K562 (cell line): ENCODE data around the gene AZU1. TPM values are rescaled to one million over a fixed set of nuclear protein-coding genes. Genes with fewer than 3 reads are reported as not detected.

ENCODE experiments used
- ATAC-seq: fragments of 200-7000 bp; cut with Tn5 transposase; 3 replicates; pipeline ENCODE4 v1.9.1; 2020; ENCODE audit warnings: moderate library complexity
- BruUV-seq: library from RNA; stranded (reverse); fragments of 400-500 nt; replicated peaks from 2 replicates; lab custom pipeline; 2021; lab: Mats Ljungman, UMichigan
- CTCF ChIA-PET: fragments of 300-600 bp; formaldehyde crosslinking; extraction: SDS; loops from one replicate; lab custom pipeline; 2021; ENCODE audit warnings: low intra/inter-chr PET ratio; lab: Yijun Ruan, JAX
- POLR2A ChIA-PET: fragments of 300-600, 350-650 bp; sonication (Branson Sonifier 250); formaldehyde crosslinking; extraction: SDS; loops from one replicate; lab custom pipeline; 2021; ENCODE audit warnings: antibody characterized with exemption, inconsistent platforms; lab: Yijun Ruan, JAX
- DNase-seq, 4 experiments: peaks; one replicate each; pipeline versions ENCODE4 v3.0.0 to v3.0.0-alpha.2; 2011 to 2018; ENCODE audit warnings: low spot score in 3 of 4, mixed read lengths in 3 of 4; ENCODE audit errors: extremely low read depth in 1 of 4
- FAIRE-seq: peaks from 2 replicates; lab custom pipeline; 2011; peaks lifted over from hg19 to GRCh38; lab: Jason Lieb, UNC
- H2AFZ ChIP-seq: 2 replicates; pipeline ENCODE4 v1.6.0; 2011; ENCODE audit warnings: low read depth, low read length, control low read depth, inconsistent platforms
- H3K27ac ChIP-seq: fragments of 200-600 bp; 3 replicates; pipeline ENCODE4 v1.8.0; 2011; ENCODE audit warnings: low read depth, mild to moderate bottlenecking, control low read depth, inconsistent platforms, low read length, moderate library complexity, mixed read lengths; ENCODE audit errors: extremely low read depth
- H3K27me3 ChIP-seq, 2 experiments: fragments of 300-600 bp in 1 of 2; 2 replicates in 1 of 2; 3 replicates in 1 of 2; pipeline versions ENCODE4 v1.6.0 to v1.8.0; 2011; ENCODE audit warnings: inconsistent platforms in 2 of 2, low read length in 2 of 2, mild to moderate bottlenecking in 1 of 2, mixed read lengths in 1 of 2, moderate library complexity in 1 of 2; ENCODE audit not compliant: control insufficient read depth in 2 of 2, insufficient read depth in 2 of 2
- H3K36me3 ChIP-seq: fragments of 300-600 bp; 3 replicates; pipeline ENCODE4 v1.8.0; 2011; ENCODE audit warnings: mild to moderate bottlenecking, low read length, inconsistent platforms; ENCODE audit not compliant: control insufficient read depth, insufficient read depth
- H3K4me1 ChIP-seq, 2 experiments: fragments of 200-600 bp in 1 of 2; replicated peaks in 1 of 2; 2 replicates in 1 of 2; 3 replicates in 1 of 2; pipeline versions ENCODE4 v1.5.1 to v1.8.0; 2011; ENCODE audit warnings: inconsistent platforms in 2 of 2, low read length in 2 of 2, mild to moderate bottlenecking in 1 of 2, mixed read lengths in 1 of 2, moderate library complexity in 1 of 2; ENCODE audit not compliant: control insufficient read depth in 2 of 2, insufficient read depth in 2 of 2
- H3K4me2 ChIP-seq: 2 replicates; pipeline ENCODE4 v1.6.1; 2011; ENCODE audit warnings: low read length, control low read depth, inconsistent platforms, mixed read lengths; ENCODE audit not compliant: insufficient read depth
- H3K4me3 ChIP-seq: fragments of 200-600 bp; sonication (generic), shearing (Covaris generic); 2 replicates; pipeline ENCODE4 v1.5.1; 2016; ENCODE audit warnings: control low read depth, inconsistent platforms
- H3K79me2 ChIP-seq: fragments of 200-600 bp; 3 replicates; pipeline ENCODE4 v1.8.0; 2011; ENCODE audit warnings: low read length, inconsistent platforms; ENCODE audit not compliant: control insufficient read depth, insufficient read depth
- H3K9ac ChIP-seq, 2 experiments: 2 replicates each; pipeline versions ENCODE4 v1.6.0 to v1.6.1; 2011; ENCODE audit warnings: low read depth in 2 of 2, low read length in 2 of 2, control low read depth in 1 of 2, inconsistent platforms in 1 of 2, mild to moderate bottlenecking in 1 of 2, mixed read lengths in 1 of 2; ENCODE audit not compliant: insufficient read depth in 1 of 2
- H3K9me1 ChIP-seq: one replicate; pipeline ENCODE4 v1.6.0; 2011; ENCODE audit warnings: inconsistent platforms, mild to moderate bottlenecking, low read length, moderate library complexity; ENCODE audit not compliant: control insufficient read depth, insufficient read depth
- H3K9me3 ChIP-seq: replicated peaks from 2 replicates; pipeline ENCODE4 v1.5.1; 2011; ENCODE audit warnings: low read depth, low read length, inconsistent platforms; ENCODE audit not compliant: control insufficient read depth, insufficient read depth
- H4K20me1 ChIP-seq: replicated peaks from 2 replicates; pipeline ENCODE4 v1.6.1; 2011; ENCODE audit warnings: low read length, inconsistent platforms, mixed read lengths; ENCODE audit not compliant: control insufficient read depth, insufficient read depth
- E2F3 ChIP-seq: fragments of 250-450 bp; sonication (Bioruptor Pico); IDR thresholded peaks from 2 replicates; pipeline ENCODE4 v1.4.0; 2020; ENCODE audit warnings: mild to moderate bottlenecking
- EHMT2 ChIP-seq: fragments of 450-650 bp; IDR thresholded peaks from 2 replicates; pipeline ENCODE4 v1.6.1; 2018; ENCODE audit warnings: antibody characterized with exemption
- KDM1A ChIP-seq, 2 experiments: fragments of 450-650 bp; IDR thresholded peaks; 2 replicates each; pipeline ENCODE4 v1.6.1; 2016; ENCODE audit warnings: mild to moderate bottlenecking in 2 of 2
- MAFF ChIP-seq: IDR thresholded peaks from 2 replicates; pipeline ENCODE4 v1.6.1; 2012; ENCODE audit warnings: low read length, improper control_type of control experiment
- SMAD3 ChIP-seq: fragments of 450-650 bp; formaldehyde crosslinking; conservative IDR thresholded peaks from 2 replicates; pipeline ENCODE4 v1.4.0; 2020; ENCODE audit warnings: mild to moderate bottlenecking
- STAT5A ChIP-seq: IDR thresholded peaks from 2 replicates; pipeline ENCODE4 v1.6.1; 2012; ENCODE audit warnings: low read length, inconsistent platforms, borderline replicate concordance
- TEAD4 ChIP-seq, 2 experiments: sonication (generic) in 1 of 2; formaldehyde crosslinking in 1 of 2; IDR thresholded peaks; 2 replicates each; pipeline versions ENCODE4 v1.6.1 to v1.8.0; 2012 to 2022; ENCODE audit warnings: borderline replicate concordance in 1 of 2, inconsistent platforms in 1 of 2, low read length in 1 of 2, mild to moderate bottlenecking in 1 of 2, missing genetic modification reagents in 1 of 2
- WGBS: fragments of 100-300 bp; shearing (Covaris generic); methylation state at CpG from one replicate; pipeline ENCODE4 v1.1.6; 2016; ENCODE audit warnings: low coverage, mixed read lengths; ENCODE audit not compliant: insufficient coverage; ENCODE audit errors: missing lambda C conversion rate; 5-methylcytosine and 5-hydroxymethylcytosine counted together
- in situ Hi-C: fragments of 300-500 bp; cut with MboI; formaldehyde crosslinking; loops from 4 replicates; pipeline ENCODE4 v1.15.0; 2018; ENCODE audit warnings: inconsistent platforms, mixed read lengths
- intact Hi-C: fragments of 100-400 bp; cut with micrococcal nuclease; formaldehyde crosslinking; loops from 2 replicates; pipeline ENCODE4 v1.14.2; 2022
- polyA plus RNA-seq, 8 experiments: library from polyadenylated mRNA; depleted of rRNA in 4 of 8; stranded (reverse) in 5 of 8; unstranded in 3 of 8; fragments of >200 nt; fragmentation: Nextera tagmentation in 2 of 8; fragmentation: Illumina TruSeq in 1 of 8; extraction: Ambion mirVana in 2 of 8; extraction: Trizol in 1 of 8; gene quantifications; 2 replicates each; pipeline versions ENCODE4 v1.2.1 to v1.2.3, GENCODE V29; 2011 to 2014; ENCODE audit warnings: inconsistent platforms in 1 of 8, missing spikeins in 1 of 8
- total RNA-seq, 7 experiments: library from RNA; depleted of rRNA in 6 of 7; stranded (reverse); fragments of >200 nt in 6 of 7; fragmentation: Illumina TruSeq in 2 of 7; extraction: Trizol in 2 of 7; gene quantifications; 2 replicates each; pipeline versions ENCODE4 v1.2.1 to v1.2.3, GENCODE V29; 2011 to 2021; ENCODE audit warnings: low replicate concordance in 1 of 7
- TF ChIP-seq, protein P1 (sequence below): IDR thresholded peaks from 2 replicates; pipeline ENCODE4 v1.6.1; 2014; ENCODE audit warnings: antibody characterized with exemption
- TF ChIP-seq, protein P2 (sequence below): fragments of 450-650 bp; IDR thresholded peaks from 2 replicates; pipeline ENCODE4 v1.6.1; 2016; ENCODE audit warnings: missing biosample characterization, missing genetic modification characterization
- TF ChIP-seq, protein P3 (sequence below): fragments of 450-650 bp; formaldehyde crosslinking; IDR thresholded peaks from 2 replicates; pipeline ENCODE4 v1.4.0; 2022; ENCODE audit warnings: missing genetic modification characterization
- TF ChIP-seq, protein P4 (sequence below), 2 experiments: fragments of 450-650 bp in 1 of 2; IDR thresholded peaks; 2 replicates each; pipeline ENCODE4 v1.6.1; 2011 to 2017; ENCODE audit warnings: low read depth in 2 of 2, antibody characterized with exemption in 1 of 2, borderline replicate concordance in 1 of 2, low read length in 1 of 2, mild to moderate bottlenecking in 1 of 2, mixed read lengths in 1 of 2; ENCODE audit not compliant: control insufficient read depth in 1 of 2

The AZU1 gene
- total and polyA plus RNA-seq, 9 of the 15 experiments (the other 6 are each of a cell fraction or from before 2014, with no cell fraction given), result 0.29 to 1.9 (median 0.59) TPM; not detected in 3

DNA sequence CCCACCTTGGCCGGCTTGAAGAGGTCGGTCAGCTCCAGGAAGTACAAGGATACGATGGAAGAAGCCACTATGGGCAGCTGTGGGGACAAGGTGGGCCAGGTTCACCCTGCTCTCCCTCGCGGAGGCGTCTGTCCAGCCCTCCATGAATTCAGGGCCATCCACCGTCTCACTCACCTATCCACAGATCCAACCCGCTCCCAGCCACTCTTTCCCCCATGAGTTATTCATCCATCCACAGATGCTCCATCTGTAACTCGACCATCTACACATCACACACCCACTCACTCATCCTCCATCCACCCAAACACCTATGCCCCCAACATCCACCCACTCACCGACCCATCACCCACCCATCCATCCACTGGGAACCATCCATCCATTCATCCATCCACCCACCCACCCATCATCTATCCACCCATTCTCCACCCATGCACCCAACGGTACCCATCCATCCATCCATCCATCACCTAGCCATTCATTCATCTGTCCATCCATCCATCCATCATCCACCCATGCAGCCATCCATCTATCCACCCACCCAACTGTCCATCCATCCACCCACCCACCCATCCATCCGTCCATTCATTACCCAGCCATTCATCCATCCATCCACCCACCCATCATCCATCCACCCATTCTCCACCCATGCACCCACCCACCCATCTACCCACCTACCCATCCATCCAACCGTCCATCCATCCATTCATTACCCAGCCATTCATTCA, 11.7 kb upstream of the AZU1 start (continued):
- TF ChIP-seq, protein P1, sequence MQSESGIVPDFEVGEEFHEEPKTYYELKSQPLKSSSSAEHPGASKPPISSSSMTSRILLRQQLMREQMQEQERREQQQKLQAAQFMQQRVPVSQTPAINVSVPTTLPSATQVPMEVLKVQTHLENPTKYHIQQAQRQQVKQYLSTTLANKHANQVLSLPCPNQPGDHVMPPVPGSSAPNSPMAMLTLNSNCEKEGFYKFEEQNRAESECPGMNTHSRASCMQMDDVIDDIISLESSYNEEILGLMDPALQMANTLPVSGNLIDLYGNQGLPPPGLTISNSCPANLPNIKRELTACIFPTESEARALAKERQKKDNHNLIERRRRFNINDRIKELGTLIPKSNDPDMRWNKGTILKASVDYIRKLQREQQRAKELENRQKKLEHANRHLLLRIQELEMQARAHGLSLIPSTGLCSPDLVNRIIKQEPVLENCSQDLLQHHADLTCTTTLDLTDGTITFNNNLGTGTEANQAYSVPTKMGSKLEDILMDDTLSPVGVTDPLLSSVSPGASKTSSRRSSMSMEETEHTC, result no peak
- TF ChIP-seq SMAD3 (CRISPR knock-in tag) (no peak), EHMT2 (peak; percentile 43; the same call in 1 of the 2 replicates), STAT5A (peak; percentile 5; the same call in 1 of the 2 replicates), TEAD4 (IDR thresholded peaks at IDR 0.05; ENCODE audit: low read length) (no peak), TEAD4 (CRISPR knock-in tag; IDR thresholded peaks at IDR 0.05; ENCODE audit: borderline replicate concordance) (no peak)
- TF ChIP-seq, protein P2, sequence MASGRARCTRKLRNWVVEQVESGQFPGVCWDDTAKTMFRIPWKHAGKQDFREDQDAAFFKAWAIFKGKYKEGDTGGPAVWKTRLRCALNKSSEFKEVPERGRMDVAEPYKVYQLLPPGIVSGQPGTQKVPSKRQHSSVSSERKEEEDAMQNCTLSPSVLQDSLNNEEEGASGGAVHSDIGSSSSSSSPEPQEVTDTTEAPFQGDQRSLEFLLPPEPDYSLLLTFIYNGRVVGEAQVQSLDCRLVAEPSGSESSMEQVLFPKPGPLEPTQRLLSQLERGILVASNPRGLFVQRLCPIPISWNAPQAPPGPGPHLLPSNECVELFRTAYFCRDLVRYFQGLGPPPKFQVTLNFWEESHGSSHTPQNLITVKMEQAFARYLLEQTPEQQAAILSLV (tag), result no peak

DNA sequence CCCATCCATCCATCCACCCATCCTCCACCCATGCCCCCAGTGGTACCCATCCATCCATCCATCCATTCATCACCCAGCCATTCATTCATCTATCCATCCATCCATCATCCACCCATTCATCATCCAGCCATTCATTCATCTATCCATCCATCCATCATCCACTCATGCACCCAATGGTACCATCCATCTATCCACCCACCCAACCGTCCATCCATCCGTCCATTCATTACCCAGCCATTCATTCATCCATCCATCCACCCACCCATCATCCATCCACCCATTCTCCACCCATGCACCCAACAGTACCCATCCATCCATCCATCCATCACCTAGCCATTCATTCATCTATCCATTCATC, 11.2 kb upstream of the AZU1 start:
- in situ Hi-C loops, result no loop called here
- peaks cover 12% of the 10 kb centered on the region; the same call in 2 of the 3 replicates for H3K79me2 ChIP-seq
- no peaks in the 10 kb centered on the region for H3K27me3 ChIP-seq
- FAIRE-seq (no peak), ATAC-seq (no peak), DNase-seq (no peak)
- BruUV-seq, result no TSS peak
- no peak overlapping the region for H3K4me3 ChIP-seq
- peaks cover 0 to 51% of the 10 kb centered on the region in 2 experiments; a peak in 3 of 5 replicates for H3K4me1 ChIP-seq
- no peak overlapping the region for H3K27ac ChIP-seq
- H3K9me3 ChIP-seq, result peaks cover 3% of the 10 kb centered on the region
- no peaks in the 10 kb centered on the region for H3K9me1 ChIP-seq
- no peak overlapping the region for H3K4me2 ChIP-seq
- WGBS, result 80% methylated on average over 2 of the region's 2 CpGs
- ChIA-PET CTCF (no interaction called here), POLR2A (no interaction called here)
- no peak overlapping the region for H3K9ac ChIP-seq
- H2AFZ ChIP-seq, result no peak overlapping the region
- intact Hi-C loops, result no loop called here
- H4K20me1 ChIP-seq, result no peaks in the 10 kb centered on the region
- peaks cover 37% of the 10 kb centered on the region for H3K36me3 ChIP-seq
- TF ChIP-seq, protein P3, sequence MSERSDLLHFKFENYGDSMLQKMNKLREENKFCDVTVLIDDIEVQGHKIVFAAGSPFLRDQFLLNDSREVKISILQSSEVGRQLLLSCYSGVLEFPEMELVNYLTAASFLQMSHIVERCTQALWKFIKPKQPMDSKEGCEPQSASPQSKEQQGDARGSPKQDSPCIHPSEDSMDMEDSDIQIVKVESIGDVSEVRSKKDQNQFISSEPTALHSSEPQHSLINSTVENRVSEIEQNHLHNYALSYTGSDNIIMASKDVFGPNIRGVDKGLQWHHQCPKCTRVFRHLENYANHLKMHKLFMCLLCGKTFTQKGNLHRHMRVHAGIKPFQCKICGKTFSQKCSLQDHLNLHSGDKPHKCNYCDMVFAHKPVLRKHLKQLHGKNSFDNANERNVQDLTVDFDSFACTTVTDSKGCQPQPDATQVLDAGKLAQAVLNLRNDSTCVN (CRISPR knock-in tag), result no peak
- TF ChIP-seq E2F3 (no peak), KDM1A (IDR thresholded peaks at IDR 0.05) (peak in 1 of 2 experiments; percentile 18; a peak in 1 of 4 replicates), MAFF (no peak)
- TF ChIP-seq, protein P4, sequence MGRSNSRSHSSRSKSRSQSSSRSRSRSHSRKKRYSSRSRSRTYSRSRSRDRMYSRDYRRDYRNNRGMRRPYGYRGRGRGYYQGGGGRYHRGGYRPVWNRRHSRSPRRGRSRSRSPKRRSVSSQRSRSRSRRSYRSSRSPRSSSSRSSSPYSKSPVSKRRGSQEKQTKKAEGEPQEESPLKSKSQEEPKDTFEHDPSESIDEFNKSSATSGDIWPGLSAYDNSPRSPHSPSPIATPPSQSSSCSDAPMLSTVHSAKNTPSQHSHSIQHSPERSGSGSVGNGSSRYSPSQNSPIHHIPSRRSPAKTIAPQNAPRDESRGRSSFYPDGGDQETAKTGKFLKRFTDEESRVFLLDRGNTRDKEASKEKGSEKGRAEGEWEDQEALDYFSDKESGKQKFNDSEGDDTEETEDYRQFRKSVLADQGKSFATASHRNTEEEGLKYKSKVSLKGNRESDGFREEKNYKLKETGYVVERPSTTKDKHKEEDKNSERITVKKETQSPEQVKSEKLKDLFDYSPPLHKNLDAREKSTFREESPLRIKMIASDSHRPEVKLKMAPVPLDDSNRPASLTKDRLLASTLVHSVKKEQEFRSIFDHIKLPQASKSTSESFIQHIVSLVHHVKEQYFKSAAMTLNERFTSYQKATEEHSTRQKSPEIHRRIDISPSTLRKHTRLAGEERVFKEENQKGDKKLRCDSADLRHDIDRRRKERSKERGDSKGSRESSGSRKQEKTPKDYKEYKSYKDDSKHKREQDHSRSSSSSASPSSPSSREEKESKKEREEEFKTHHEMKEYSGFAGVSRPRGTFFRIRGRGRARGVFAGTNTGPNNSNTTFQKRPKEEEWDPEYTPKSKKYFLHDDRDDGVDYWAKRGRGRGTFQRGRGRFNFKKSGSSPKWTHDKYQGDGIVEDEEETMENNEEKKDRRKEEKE (IDR thresholded peaks at IDR 0.05; ENCODE audit: borderline replicate concordance in 1 of 2, control insufficient read depth in 1 of 2, low read depth in 2 of 2, low read length in 1 of 2), result peak in 1 of 2 experiments; percentile 85; a peak in 2 of 4 replicates
